22Rv1 (cell line): ENCODE results near the gene SEC24C.

Experiments
- H3K27ac ChIP-seq: fragments of 450-650 bp; 2 replicates; pipeline ENCODE4 v1.5.1; 2017
- ZFX ChIP-seq: fragments of 450-650 bp; IDR thresholded peaks from 2 replicates; pipeline ENCODE4 v1.6.1; 2017; ENCODE audit warnings: antibody characterized with exemption, borderline replicate concordance
- TF ChIP-seq, protein P1 (sequence below): fragments of 450-650 bp; IDR thresholded peaks from 2 replicates; pipeline ENCODE4 v1.5.1; 2017; ENCODE audit warnings: mild to moderate bottlenecking

The SEC24C gene

DNA sequence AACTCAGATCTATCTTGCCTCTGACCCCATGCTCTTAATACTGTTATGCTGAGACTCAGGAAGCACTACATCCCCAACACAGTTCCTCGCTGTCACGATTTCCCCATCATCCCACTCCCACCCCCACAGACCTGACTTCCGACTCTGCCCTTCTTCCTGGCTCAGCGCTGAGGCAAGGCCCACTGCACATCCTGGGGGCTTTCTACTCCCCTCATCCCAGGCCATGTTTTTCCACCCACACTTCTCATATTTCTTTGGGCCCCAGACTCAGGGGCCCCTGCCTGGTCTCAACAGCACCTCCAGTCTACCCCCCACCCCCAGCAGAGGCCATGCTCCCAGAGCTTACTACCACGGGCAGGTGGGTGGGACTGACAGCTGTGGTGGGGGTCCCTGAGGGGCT lies 74.9 kb downstream of the SEC24C start:
- no peak for TF ChIP-seq ZFX
- TF ChIP-seq, protein P1, sequence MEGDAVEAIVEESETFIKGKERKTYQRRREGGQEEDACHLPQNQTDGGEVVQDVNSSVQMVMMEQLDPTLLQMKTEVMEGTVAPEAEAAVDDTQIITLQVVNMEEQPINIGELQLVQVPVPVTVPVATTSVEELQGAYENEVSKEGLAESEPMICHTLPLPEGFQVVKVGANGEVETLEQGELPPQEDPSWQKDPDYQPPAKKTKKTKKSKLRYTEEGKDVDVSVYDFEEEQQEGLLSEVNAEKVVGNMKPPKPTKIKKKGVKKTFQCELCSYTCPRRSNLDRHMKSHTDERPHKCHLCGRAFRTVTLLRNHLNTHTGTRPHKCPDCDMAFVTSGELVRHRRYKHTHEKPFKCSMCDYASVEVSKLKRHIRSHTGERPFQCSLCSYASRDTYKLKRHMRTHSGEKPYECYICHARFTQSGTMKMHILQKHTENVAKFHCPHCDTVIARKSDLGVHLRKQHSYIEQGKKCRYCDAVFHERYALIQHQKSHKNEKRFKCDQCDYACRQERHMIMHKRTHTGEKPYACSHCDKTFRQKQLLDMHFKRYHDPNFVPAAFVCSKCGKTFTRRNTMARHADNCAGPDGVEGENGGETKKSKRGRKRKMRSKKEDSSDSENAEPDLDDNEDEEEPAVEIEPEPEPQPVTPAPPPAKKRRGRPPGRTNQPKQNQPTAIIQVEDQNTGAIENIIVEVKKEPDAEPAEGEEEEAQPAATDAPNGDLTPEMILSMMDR = no peak
- H3K27ac ChIP-seq = peak overlapping the region; percentile 50

DNA sequence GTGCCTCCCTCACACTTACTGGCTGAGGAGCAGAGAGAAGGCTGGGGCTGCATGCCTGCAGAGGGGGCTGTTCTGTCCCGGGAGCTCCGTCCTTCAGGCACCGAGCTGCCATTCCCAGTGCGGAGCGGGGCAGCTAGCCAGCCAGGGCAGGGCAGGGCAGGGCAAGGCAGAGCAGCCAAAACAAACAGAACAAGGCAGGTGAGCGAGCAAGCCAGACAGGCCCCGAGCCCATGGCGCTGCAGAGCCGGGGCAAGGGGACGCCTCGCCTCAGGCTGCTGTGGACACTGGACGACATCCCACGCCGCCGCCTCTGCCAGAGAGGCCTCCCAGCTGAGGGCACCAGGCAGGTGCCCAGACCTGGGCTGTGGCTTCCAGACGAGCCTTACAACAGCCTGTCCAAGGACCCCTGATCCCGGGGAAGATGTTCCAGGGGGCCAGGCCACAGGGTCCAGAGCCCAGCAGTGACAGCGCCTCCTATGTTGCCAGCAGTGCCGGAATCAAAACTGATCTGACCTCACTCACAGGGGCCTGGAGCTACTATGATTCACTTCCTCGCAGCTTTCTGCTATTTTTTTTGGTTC lies 75.4 kb downstream of the SEC24C start:
- H3K27ac ChIP-seq = peak overlapping the region; percentile 50

More for the DNA sequence above, 75.4 kb downstream of the SEC24C start:
- no peak for TF ChIP-seq ZFX
- TF ChIP-seq, protein P1 = peak; percentile 73
